Putamen (tissue), 1 donor: ENCODE results near the gene ZNF91.
"Not testable (repeated sequence)": the region's sequence is repeated elsewhere in the genome, so short reads cannot be mapped to it uniquely, and the experiment has no call there.

Experiments
- DNase-seq: peaks from one replicate; pipeline ENCODE4 v3.0.0-alpha.2; 2016; ENCODE audit warnings: low spot score

ZNF91 gene

GRCh38 chr19:23395041-23395721, at the start of gene ZNF91:
Gene ZNF91 (minus strand): TSS chr19:23395471. CDS start chr19:23395354, 117 bp downstream.
- peak; percentile 98 for DNase-seq

DNA sequence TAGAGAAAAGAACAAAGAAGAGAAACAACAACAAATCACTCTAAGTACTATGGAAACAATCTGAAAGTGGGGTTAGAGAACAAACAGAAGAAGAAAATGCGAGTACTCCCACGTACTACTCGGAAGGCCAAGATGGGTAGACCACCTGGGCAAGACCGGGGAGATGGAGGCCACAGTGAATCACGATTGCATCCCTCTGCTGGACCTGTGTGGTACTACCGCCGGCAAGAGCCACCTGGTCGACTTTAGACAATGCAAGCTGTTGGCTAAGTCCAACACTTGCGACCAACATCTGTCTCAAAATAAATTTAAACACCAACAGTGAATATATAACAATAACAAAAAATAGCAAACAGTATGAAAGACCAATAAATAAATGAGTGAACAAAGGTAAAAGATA, 45.5 kb upstream of the ZNF91 start:
- no peak for DNase-seq

GRCh38 chr19:23440207-23440606, 44.9 kb upstream of the ZNF91 start:
- no peak for DNase-seq

- no peak for DNase-seq
These were observed 44.4 kb upstream of the ZNF91 start for GRCh38 chr19:23439623-23440022.

GRCh38 chr19:23437901-23438300, 42.6 kb upstream of the ZNF91 start:
- no peak for DNase-seq

- DNase-seq = no peak
These were observed 41.7 kb upstream of the ZNF91 start for GRCh38 chr19:23436944-23437343.

GRCh38 chr19:23436318-23436717, 41.0 kb upstream of the ZNF91 start:
- DNase-seq = no peak

DNA sequence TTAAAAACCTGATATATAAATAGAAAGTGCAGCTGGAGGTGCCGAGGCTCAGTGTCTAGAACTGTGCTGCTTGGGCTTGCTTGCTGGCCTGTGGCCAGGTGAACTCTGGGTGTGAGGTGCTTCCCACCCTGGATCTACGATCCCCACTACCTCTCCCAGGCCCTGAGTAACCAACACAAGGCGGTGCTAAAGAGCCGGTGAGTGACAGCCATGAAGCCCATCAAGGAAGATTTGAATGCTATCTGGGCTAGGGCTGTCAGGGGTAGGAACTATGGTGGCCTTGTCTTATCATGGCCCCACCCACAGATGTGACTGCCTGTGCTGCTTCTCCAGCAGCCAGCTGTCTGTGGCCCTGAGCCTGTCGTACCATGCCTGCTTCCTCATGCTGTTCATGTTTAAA, 25.6 kb upstream of the ZNF91 start:
- DNase-seq = no peak

GRCh38 chr19:23419261-23419660, 24.0 kb upstream of the ZNF91 start:
- not testable (repeated sequence) for DNase-seq

- DNase-seq = no peak
These were observed 20.4 kb upstream of the ZNF91 start for GRCh38 chr19:23415561-23416191.

GRCh38 chr19:23415034-23415433, 19.8 kb upstream of the ZNF91 start:
- no peak for DNase-seq

DNA sequence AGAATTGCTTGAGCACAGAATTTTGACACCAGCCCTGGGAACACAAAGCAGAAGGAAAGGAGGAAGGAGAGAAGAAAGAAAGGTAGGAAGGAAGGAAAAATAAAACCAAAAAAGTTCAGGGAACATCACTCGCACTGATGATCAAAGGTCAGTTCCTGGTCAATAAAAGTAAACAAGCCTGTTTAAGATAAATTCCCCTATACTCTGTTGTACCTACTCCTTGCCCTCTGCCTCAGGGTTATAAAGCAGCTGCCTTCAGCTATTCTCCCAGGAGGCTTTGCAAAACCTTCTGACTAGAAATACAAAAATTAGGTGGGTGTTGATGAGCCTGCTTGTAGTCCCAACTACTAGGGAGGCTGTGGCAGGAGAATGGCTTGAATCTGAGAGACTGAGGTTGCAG, 14.9 kb upstream of the ZNF91 start:
- no peak for DNase-seq

DNA sequence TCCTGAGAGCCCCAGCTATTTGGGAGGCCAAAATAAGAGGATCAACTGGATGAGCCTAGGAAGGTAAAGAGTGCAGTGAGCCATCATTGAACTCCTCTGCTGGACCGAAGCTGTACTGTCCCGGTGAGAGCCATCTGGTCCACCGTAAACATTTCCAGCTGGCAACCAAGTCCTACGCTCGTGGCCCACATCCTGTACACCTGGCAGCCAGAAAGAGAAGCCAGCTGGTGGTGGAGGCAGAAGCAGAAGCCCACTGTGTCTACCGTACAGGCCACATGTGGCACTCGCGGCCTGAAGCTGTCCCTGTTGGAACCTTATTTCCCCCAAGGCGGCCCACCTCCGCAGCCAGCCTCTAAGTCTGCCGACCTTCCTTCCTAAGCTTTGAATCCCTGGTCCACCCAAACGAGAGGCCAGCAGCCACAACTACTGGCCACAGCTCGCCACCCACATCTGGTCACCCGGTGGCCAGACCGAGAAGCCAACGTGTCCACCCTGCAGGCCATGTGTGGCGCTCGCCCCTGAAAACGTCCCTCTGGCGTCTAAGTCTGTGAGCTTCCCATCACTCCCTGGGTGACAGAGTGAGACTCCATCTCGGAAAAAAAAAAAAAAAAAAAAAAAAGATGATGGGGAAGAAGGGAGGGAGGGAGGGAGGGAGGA, 14.2 kb upstream of the ZNF91 start:
- DNase-seq = no peak

DNA sequence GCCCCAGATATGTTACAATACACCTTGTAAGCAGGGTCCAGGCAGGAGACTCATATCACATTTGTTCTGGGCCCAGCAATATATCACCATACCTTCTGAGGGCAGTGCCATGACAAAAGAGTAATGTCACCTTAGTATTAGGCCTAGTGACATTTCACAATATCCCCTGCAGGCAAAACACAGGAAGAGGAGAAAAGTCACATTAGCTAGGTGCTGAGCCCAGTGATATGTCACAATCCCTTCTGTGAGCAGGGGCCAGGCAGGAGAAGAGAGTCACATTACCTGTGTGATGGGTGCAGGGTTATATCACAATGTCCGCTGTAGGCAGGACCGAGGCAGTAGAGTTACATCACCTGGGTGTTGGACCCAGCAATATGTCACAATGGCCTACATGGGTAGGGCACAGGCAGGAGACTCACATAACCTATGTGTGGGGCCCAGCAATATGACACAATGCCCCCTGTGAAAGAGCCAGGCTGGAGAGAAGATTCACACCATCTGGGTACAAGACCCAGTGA, 12.4 kb upstream of the ZNF91 start:
- no peak for DNase-seq

GRCh38 chr19:23406721-23407120, 11.4 kb upstream of the ZNF91 start:
- DNase-seq = no peak

GRCh38 chr19:23406091-23406490, 10.8 kb upstream of the ZNF91 start:
- no peak for DNase-seq

- no peak for DNase-seq
These were observed 9.4 kb upstream of the ZNF91 start for GRCh38 chr19:23404676-23405075.

- no peak for DNase-seq
These were observed 8.5 kb upstream of the ZNF91 start for GRCh38 chr19:23403581-23404324.

DNA sequence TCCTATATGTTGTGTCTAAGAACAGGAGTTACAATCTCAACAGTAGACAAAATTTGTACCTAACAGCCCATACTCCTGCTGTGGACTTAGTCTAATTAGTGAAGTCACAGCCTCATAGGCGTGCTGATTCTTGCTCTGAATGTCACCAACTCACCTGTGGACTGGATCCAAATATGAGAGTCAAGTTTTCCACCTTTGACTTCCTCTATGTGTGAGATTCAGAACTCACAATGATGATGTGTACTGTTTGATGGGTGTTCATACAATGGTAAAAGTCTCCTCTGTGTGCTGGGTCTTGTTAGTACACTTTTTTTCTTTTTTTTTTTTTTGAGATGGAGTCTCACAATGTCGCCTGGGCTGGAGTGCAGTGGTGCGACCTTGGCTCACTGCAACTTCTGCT, 7.8 kb upstream of the ZNF91 start:
- DNase-seq = no peak

DNA sequence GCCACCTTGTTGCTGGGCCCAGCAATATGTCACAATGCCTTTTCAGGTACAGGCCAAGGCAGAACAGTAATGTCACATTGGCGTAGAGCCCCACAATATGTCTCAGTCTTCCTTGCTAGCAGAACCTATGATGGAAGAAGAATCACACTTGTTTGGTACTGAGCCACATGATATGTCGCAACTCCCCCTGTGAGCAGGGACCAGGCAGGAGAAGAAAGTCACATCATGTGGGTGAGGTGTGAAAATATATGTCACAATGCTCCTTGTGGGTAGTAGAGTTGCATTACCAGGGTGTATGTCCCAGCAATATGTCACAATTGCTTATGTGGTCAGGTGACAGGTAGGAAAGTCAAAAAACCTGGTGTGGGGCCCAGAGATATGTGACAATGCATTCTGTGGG, 7.1 kb upstream of the ZNF91 start:
- DNase-seq = no peak

GRCh38 chr19:23401086-23401610, 5.9 kb upstream of the ZNF91 start:
- DNase-seq = no peak

DNA sequence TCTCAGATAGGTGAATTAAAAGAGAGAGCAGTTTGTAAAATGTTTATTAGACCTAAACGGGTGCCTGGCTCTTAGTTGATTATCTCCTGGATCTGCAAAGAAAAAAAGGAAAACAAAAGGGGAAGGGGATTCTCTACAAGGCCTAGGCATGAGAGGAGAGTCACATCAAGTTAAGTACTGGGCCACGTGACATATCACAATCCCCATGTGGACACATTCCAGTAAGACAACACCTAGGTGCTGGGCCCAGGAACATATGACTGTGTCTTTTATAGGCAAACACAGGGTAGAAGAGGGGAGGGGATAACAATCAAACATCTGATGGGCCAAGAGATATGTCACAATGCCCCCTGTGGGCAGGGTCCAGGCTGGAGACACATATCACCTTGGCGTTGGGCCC, 4.2 kb upstream of the ZNF91 start:
- no peak for DNase-seq
